ENCODE data around the gene CAMK2B.

- no peak for TF ChIP-seq REST (IDR thresholded peaks at IDR 0.05; ENCODE audit: low read depth)
- no peak for TF ChIP-seq FOXM1 (IDR thresholded peaks at IDR 0.05; ENCODE audit: borderline replicate concordance, low read depth)
- no peak for TF ChIP-seq USF1 (IDR thresholded peaks at IDR 0.05)
These were observed 48.0 kb downstream of the CAMK2B start for GRCh38 chr7:44277391-44277790.
